Measurements from ENCODE around the gene ZNF516. TPM values are rescaled to one million over a fixed set of nuclear protein-coding genes. Genes with fewer than 3 reads are reported as not detected.

The ZNF516 gene
- total and polyA plus RNA-seq, 2 of the 13 experiments (the other 11 are each of a cell fraction or from before 2014, with no cell fraction given) = 16.6 to 18.7 TPM

DNA sequence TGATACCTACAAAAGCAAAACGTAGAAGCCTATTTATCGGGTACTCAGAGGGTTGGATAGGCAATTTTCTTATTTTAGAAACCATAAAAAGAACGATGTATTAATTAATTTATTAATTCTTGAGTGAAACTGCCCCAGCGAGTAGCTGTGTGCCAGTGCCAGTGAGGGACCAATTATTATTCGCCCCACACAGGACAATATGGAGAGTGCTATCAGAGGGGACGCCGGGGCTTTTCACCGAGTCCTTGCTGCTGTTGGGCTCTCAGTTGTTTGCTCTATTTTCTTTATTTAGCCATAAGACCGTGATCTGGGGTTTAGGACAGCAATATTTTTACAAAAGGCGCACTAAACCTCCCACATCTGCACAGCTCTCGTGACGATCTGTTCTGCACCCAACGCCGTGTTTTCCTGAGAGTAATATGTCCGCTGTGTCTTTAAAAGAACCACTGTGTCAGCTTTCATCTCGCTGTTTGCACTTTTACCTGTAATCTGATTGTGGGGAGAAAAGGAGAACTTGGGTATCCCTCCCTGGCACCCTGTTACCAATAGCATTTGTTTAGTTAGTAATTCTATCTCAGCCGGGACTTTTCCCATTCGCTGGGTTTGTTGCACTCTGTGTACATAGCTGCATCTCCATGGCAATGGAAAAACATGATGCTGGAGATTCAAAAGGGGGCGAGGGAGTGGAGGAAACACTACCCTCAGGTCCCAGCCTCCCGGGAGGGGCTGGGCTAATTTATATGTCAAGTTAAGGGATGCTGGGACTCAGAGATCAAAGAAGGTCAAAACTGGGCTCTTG lies 30.1 kb upstream of the ZNF516 start (continued):
- TF ChIP-seq TBX2 (CRISPR knock-in tag; IDR thresholded peaks at IDR 0.05; ENCODE audit: borderline replicate concordance) (no peak), KDM1A (CRISPR knock-in tag; IDR thresholded peaks at IDR 0.05) (no peak)

DNA sequence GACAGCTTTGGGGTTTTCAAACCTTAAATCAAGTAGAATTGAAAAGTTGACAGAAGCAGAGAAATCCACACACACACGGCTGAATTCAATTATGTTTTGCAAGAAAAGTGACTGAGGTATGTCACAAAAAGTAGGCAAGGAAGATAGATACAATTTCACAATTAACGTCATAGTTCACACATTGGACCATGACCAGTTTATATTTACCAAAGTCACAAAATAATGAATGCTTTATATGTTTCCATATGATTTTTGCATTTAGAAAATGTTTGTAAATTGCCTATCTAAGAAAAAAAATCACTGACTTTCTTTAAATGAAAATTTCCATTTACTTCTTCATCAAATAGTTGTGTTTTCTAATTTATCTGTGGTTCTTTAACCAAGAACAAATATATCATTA lies 29.4 kb upstream of the ZNF516 start:
- no peak for FAIRE-seq
- POLR2A ChIA-PET = no interaction called here
- CTCF ChIA-PET (ENCODE audit: low intra/inter-chr PET ratio, low total read pairs) = no interaction called here
- BruUV-seq (replicated peaks) = no TSS peak
- Histone ChIP-seq H3K4me2 (ENCODE audit: low read depth, low read length) (no peak overlapping the region), H3K36me3 (replicated peaks in 1 of 2; ENCODE audit: control insufficient read depth in 1 of 2, insufficient read depth in 2 of 2, low read length in 2 of 2) (no peaks in the 10 kb centered on the region), H3K27me3 (ENCODE audit: control insufficient read depth in 1 of 2, insufficient read depth in 2 of 2, low read length in 2 of 2) (peaks cover 2 to 37% of the 10 kb centered on the region in 2 experiments; a peak in 4 of 5 replicates), H3K4me1 (ENCODE audit: insufficient read depth, low read length) (peaks cover 22% of the 10 kb centered on the region), H3K9ac (ENCODE audit: insufficient read depth, low read depth, low read length) (no peak overlapping the region), H3K4me3 (replicated peaks in 1 of 3; ENCODE audit: insufficient read depth in 1 of 3, low read depth in 2 of 3, low read length in 3 of 3) (no peak overlapping the region), H3K79me2 (ENCODE audit: insufficient read depth, low read length) (no peaks in the 10 kb centered on the region), H3K9me3 (ENCODE audit: low read length) (no peaks in the 10 kb centered on the region), H4K20me1 (ENCODE audit: insufficient read depth, low read length) (no peaks in the 10 kb centered on the region), H2AFZ (ENCODE audit: low read length) (no peak overlapping the region), H3K27ac (ENCODE audit: extremely low read length, insufficient read depth, low read length) (no peak overlapping the region)
- TF ChIP-seq CBX2 (IDR thresholded peaks at IDR 0.05; ENCODE audit: low read depth, low read length) = peak; percentile 96
- no peak for TF ChIP-seq CBX2 (CRISPR knock-in tag; IDR thresholded peaks at IDR 0.05; ENCODE audit: low read depth)
- no peak for TF ChIP-seq MAFF (IDR thresholded peaks at IDR 0.05; ENCODE audit: low read depth, low read length)
- TF ChIP-seq HOXA5 (CRISPR knock-in tag; IDR thresholded peaks at IDR 0.05) = no peak
- no peak for DNase-seq (ENCODE audit: low spot score)
- intact Hi-C loops (cut with micrococcal nuclease; ENCODE audit: unreplicated experiment) (no loop called here), in situ Hi-C loops (cut with HindIII; ENCODE audit: extremely low pct_ligation_motif_present, low pct_unique_long_range_greater_than_20kb) (no loop called here)
- ATAC-seq = no peak
- WGBS (ENCODE audit: low lambda C conversion rate) = 4% methylated on average over 2 of the region's 2 CpGs

DNA sequence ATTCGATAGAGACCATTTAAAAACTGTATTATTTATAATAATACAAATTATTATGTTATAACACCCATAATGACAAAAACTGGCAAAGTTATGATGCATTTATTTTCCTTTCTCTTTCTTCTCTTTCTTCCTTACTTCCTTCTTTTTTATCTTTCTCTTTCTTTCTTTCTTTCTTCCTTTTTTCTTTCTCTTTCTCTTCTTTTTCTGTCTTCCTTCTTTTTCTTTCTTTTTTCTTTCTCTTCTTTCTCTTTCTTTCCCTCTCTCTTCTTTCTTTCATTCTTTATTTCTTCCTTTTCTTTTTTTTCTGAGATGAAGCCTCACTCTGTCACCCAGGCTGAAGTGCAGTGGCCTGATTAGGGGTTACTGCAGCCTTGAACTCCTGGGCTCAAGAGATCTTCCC lies 27.5 kb upstream of the ZNF516 start:
- H3K9ac ChIP-seq (ENCODE audit: insufficient read depth, low read depth, low read length) = no peak overlapping the region
- no peak overlapping the region for H3K4me3 ChIP-seq (replicated peaks in 1 of 3; ENCODE audit: insufficient read depth in 1 of 3, low read depth in 2 of 3, low read length in 3 of 3)
- no peaks in the 10 kb centered on the region for H3K9me3 ChIP-seq (ENCODE audit: low read length)
- no peaks in the 10 kb centered on the region for H3K79me2 ChIP-seq (ENCODE audit: insufficient read depth, low read length)
- no TSS peak for BruUV-seq (replicated peaks)
- CTCF ChIA-PET (ENCODE audit: low intra/inter-chr PET ratio, low total read pairs) = no interaction called here
- FAIRE-seq (no peak), ATAC-seq (no peak), DNase-seq (ENCODE audit: low spot score) (no peak)
- intact Hi-C loops (cut with micrococcal nuclease; ENCODE audit: unreplicated experiment) = no loop called here
- TF ChIP-seq ZNF33B (CRISPR knock-in tag; IDR thresholded peaks at IDR 0.05) (no peak), ZNF468 (CRISPR knock-in tag; IDR thresholded peaks at IDR 0.05) (no peak)
- TF ChIP-seq, protein P1, sequence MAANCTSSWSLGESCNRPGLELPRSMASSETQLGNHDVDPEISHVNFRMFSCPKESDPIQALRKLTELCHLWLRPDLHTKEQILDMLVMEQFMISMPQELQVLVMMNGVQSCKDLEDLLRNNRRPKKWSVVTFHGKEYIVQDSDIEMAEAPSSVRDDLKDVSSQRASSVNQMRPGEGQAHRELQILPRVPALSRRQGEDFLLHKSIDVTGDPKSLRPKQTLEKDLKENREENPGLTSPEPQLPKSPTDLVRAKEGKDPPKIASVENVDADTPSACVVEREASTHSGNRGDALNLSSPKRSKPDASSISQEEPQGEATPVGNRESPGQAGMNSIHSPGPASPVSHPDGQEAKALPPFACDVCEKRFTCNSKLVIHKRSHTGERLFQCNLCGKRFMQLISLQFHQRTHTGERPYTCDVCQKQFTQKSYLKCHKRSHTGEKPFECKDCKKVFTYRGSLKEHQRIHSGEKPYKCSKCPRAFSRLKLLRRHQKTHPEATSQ (CRISPR knock-in tag; IDR thresholded peaks at IDR 0.05; ENCODE audit: borderline replicate concordance) = no peak
- no peak overlapping the region for H3K4me2 ChIP-seq (ENCODE audit: low read depth, low read length)
- peaks cover 20% of the 10 kb centered on the region for H3K4me1 ChIP-seq (ENCODE audit: insufficient read depth, low read length)
- H3K27me3 ChIP-seq (ENCODE audit: control insufficient read depth in 1 of 2, insufficient read depth in 2 of 2, low read length in 2 of 2) = peaks cover 2 to 51% of the 10 kb centered on the region in 2 experiments
- no peaks in the 10 kb centered on the region for H3K36me3 ChIP-seq (replicated peaks in 1 of 2; ENCODE audit: control insufficient read depth in 1 of 2, insufficient read depth in 2 of 2, low read length in 2 of 2)
- POLR2A ChIA-PET = no interaction called here
- H2AFZ ChIP-seq (ENCODE audit: low read length) = no peak overlapping the region
- WGBS (ENCODE audit: low lambda C conversion rate) = 97% methylated on average over 1 of the region's 1 CpG
- in situ Hi-C loops (cut with HindIII; ENCODE audit: extremely low pct_ligation_motif_present, low pct_unique_long_range_greater_than_20kb) = no loop called here
- H4K20me1 ChIP-seq (ENCODE audit: insufficient read depth, low read length) = no peaks in the 10 kb centered on the region
- H3K27ac ChIP-seq (ENCODE audit: extremely low read length, insufficient read depth, low read length) = no peak overlapping the region
